ENCODE data around the gene C17orf67.

DNA sequence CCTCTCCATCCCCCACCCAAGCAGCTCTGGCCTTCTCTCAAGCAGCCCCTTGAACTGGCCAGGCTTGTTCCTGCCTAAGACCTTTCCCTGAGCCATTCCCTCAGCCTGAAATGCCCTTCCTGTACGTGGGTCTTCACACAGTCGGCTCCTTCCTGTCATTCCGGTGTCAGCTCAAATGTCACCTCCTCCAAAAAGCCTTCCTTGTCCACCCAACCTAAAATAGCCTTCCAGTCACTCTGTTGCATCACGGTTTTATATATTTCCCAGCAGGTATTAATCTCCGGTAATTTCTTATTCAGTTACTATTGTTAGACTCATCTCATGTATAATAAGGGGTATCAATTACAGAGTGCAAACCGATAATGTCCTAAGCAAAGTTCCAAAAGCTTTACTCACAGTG is 51.8 kb downstream of the C17orf67 start:
- TF ChIP-seq, protein P1, sequence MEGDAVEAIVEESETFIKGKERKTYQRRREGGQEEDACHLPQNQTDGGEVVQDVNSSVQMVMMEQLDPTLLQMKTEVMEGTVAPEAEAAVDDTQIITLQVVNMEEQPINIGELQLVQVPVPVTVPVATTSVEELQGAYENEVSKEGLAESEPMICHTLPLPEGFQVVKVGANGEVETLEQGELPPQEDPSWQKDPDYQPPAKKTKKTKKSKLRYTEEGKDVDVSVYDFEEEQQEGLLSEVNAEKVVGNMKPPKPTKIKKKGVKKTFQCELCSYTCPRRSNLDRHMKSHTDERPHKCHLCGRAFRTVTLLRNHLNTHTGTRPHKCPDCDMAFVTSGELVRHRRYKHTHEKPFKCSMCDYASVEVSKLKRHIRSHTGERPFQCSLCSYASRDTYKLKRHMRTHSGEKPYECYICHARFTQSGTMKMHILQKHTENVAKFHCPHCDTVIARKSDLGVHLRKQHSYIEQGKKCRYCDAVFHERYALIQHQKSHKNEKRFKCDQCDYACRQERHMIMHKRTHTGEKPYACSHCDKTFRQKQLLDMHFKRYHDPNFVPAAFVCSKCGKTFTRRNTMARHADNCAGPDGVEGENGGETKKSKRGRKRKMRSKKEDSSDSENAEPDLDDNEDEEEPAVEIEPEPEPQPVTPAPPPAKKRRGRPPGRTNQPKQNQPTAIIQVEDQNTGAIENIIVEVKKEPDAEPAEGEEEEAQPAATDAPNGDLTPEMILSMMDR (IDR thresholded peaks at IDR 0.05) = no peak
- no peak for TF ChIP-seq POLR2A (IDR thresholded peaks at IDR 0.05)
- TF ChIP-seq POLR2AphosphoS5 (IDR thresholded peaks at IDR 0.05) = no peak
- TF ChIP-seq EP300 (IDR thresholded peaks at IDR 0.05) = no peak
